Nephron (organoid): ENCODE measurements around the gene FOXP2.

Source experiments
- H3K27ac Mint-ChIP-seq, 3 experiments: 2 replicates each; pipeline ENCODE4 v1.8.0; 2020; ENCODE audit warnings: mixed read lengths in 3 of 3, mild to moderate bottlenecking in 2 of 3, moderate library complexity in 1 of 3
- H3K27me3 Mint-ChIP-seq: 2 replicates; pipeline ENCODE4 v1.8.0; 2021; ENCODE audit warnings: low read depth, mild to moderate bottlenecking, moderate library complexity, mixed read lengths
- H3K36me3 Mint-ChIP-seq: 2 replicates; pipeline ENCODE4 v1.8.0; 2020; ENCODE audit warnings: low read depth, mixed read lengths
- H3K4me1 Mint-ChIP-seq: 2 replicates; pipeline ENCODE4 v1.8.0; 2020; ENCODE audit warnings: mixed read lengths
- H3K4me3 Mint-ChIP-seq, 3 experiments: 2 replicates each; pipeline ENCODE4 v1.8.0; 2020; ENCODE audit warnings: mild to moderate bottlenecking in 3 of 3, mixed read lengths in 3 of 3, moderate library complexity in 2 of 3
- H3K9me3 Mint-ChIP-seq: 2 replicates; pipeline ENCODE4 v1.8.0; 2020; ENCODE audit warnings: mixed read lengths
- CTCF ChIP-seq, 3 experiments: fragments of 200-600 bp; sonication (generic); IDR thresholded peaks; one replicate each; pipeline ENCODE4 v1.5.0; 2021; ENCODE audit warnings: antibody characterized with exemption in 3 of 3; ENCODE audit not compliant: unreplicated experiment in 3 of 3

Gene FOXP2

GRCh38 chr7:114662002-114662677 is 247.5 kb downstream of the FOXP2 start:
- H3K27ac Mint-ChIP-seq = no peak overlapping the region
- H3K4me1 Mint-ChIP-seq = peaks cover 8% of the 10 kb centered on the region
- no peak for TF ChIP-seq CTCF (IDR thresholded peaks at IDR 0.05; ENCODE audit: unreplicated experiment in 3 of 3)
- peaks cover 5% of the 10 kb centered on the region for H3K36me3 Mint-ChIP-seq
- no peak overlapping the region for H3K4me3 Mint-ChIP-seq
- no peaks in the 10 kb centered on the region for H3K9me3 Mint-ChIP-seq
- H3K27me3 Mint-ChIP-seq = peaks cover 4% of the 10 kb centered on the region

GRCh38 chr7:114663502-114663901 is 248.9 kb downstream of the FOXP2 start:
- TF ChIP-seq CTCF (IDR thresholded peaks at IDR 0.05; ENCODE audit: unreplicated experiment in 3 of 3) = peak; percentile 42 to 59 (median 46)
- H3K4me3 Mint-ChIP-seq = no peak overlapping the region
- peaks cover 4% of the 10 kb centered on the region for H3K27me3 Mint-ChIP-seq
- H3K27ac Mint-ChIP-seq = no peak overlapping the region
- H3K4me1 Mint-ChIP-seq = peaks cover 8% of the 10 kb centered on the region
- peaks cover 8% of the 10 kb centered on the region for H3K36me3 Mint-ChIP-seq
- no peaks in the 10 kb centered on the region for H3K9me3 Mint-ChIP-seq

GRCh38 chr7:114670676-114671075 is 256.1 kb downstream of the FOXP2 start:
- H3K4me1 Mint-ChIP-seq = peaks cover 4% of the 10 kb centered on the region
- H3K4me3 Mint-ChIP-seq = no peak overlapping the region
- H3K27me3 Mint-ChIP-seq = no peaks in the 10 kb centered on the region
- no peaks in the 10 kb centered on the region for H3K9me3 Mint-ChIP-seq
- no peak overlapping the region for H3K27ac Mint-ChIP-seq
- TF ChIP-seq CTCF (IDR thresholded peaks at IDR 0.05; ENCODE audit: unreplicated experiment in 3 of 3) = no peak
- peaks cover 10% of the 10 kb centered on the region for H3K36me3 Mint-ChIP-seq

- no peak for TF ChIP-seq CTCF (IDR thresholded peaks at IDR 0.05; ENCODE audit: unreplicated experiment in 3 of 3)
- H3K36me3 Mint-ChIP-seq = peaks cover 10% of the 10 kb centered on the region
- H3K27me3 Mint-ChIP-seq = no peaks in the 10 kb centered on the region
- H3K27ac Mint-ChIP-seq = no peak overlapping the region
- peaks cover 4% of the 10 kb centered on the region for H3K4me1 Mint-ChIP-seq
- H3K9me3 Mint-ChIP-seq = no peaks in the 10 kb centered on the region
- H3K4me3 Mint-ChIP-seq = no peak overlapping the region
Observed at GRCh38 chr7:114671563-114672123, 257.0 kb downstream of the FOXP2 start.

- H3K4me1 Mint-ChIP-seq = no peaks in the 10 kb centered on the region
- no peaks in the 10 kb centered on the region for H3K9me3 Mint-ChIP-seq
- TF ChIP-seq CTCF (IDR thresholded peaks at IDR 0.05; ENCODE audit: unreplicated experiment in 3 of 3) = no peak
- H3K27ac Mint-ChIP-seq = no peak overlapping the region
- no peak overlapping the region for H3K4me3 Mint-ChIP-seq
- H3K27me3 Mint-ChIP-seq = no peaks in the 10 kb centered on the region
- no peaks in the 10 kb centered on the region for H3K36me3 Mint-ChIP-seq
Observed at GRCh38 chr7:114678116-114678515, 263.5 kb downstream of the FOXP2 start.

- H3K4me1 Mint-ChIP-seq = no peaks in the 10 kb centered on the region
- no peaks in the 10 kb centered on the region for H3K9me3 Mint-ChIP-seq
- H3K36me3 Mint-ChIP-seq = peaks cover 10% of the 10 kb centered on the region
- no peak overlapping the region for H3K4me3 Mint-ChIP-seq
- no peaks in the 10 kb centered on the region for H3K27me3 Mint-ChIP-seq
- H3K27ac Mint-ChIP-seq = peak overlapping the region in 1 of 3 experiments; percentile 44
- TF ChIP-seq CTCF (IDR thresholded peaks at IDR 0.05; ENCODE audit: unreplicated experiment in 3 of 3) = no peak
Observed at GRCh38 chr7:114687238-114687637, 272.6 kb downstream of the FOXP2 start.
